A549 (cell line): ENCODE results near the gene CDC42BPG. TPM values are rescaled to one million over a fixed set of nuclear protein-coding genes. Genes with fewer than 3 reads are reported as not detected.

ENCODE experiments used
- ATAC-seq, 2 experiments: fragments of 200-7000 bp in 1 of 2; fragments of >200 bp in 1 of 2; cut with Nextera tagmentation in 1 of 2; cut with Tn5 transposase in 1 of 2; 3 replicates each; pipeline versions ENCODE4 v1.8.0 to v1.9.1; 2018 to 2020; ENCODE audit warnings: mild to moderate bottlenecking in 1 of 2, moderate library complexity in 1 of 2
- CTCF ChIA-PET: fragments of 300-600 bp; sonication (Branson Sonifier 250); formaldehyde crosslinking; extraction: SDS; loops from one replicate; lab custom pipeline; 2021; ENCODE audit warnings: antibody characterized with exemption, inconsistent platforms; lab: Yijun Ruan, JAX
- POLR2A ChIA-PET: fragments of 350-600 bp; formaldehyde crosslinking; extraction: SDS; loops from one replicate; lab custom pipeline; 2021; ENCODE audit warnings: antibody characterized with exemption, inconsistent platforms; lab: Yijun Ruan, JAX
- DNase-seq, 2 experiments: peaks; one replicate each; pipeline versions ENCODE4 v3.0.0 to v3.0.0-alpha.2; 2011 to 2016; ENCODE audit warnings: low read depth in 1 of 2, low spot score in 1 of 2
- FAIRE-seq: peaks from 2 replicates; lab custom pipeline; 2011; peaks lifted over from hg19 to GRCh38; lab: Jason Lieb, UNC
- H3K27ac ChIP-seq, 2 experiments: fragments of >200 bp; sonication (Bioruptor Twin); formaldehyde crosslinking; 3 replicates each; pipeline ENCODE4 v1.5.1; 2016 to 2017
- H3K4me1 ChIP-seq: fragments of >200 bp; sonication (Bioruptor Twin); formaldehyde crosslinking; 3 replicates; pipeline ENCODE4 v1.6.1; 2016
- H3K4me2 ChIP-seq: fragments of >200 bp; sonication (Bioruptor Twin); formaldehyde crosslinking; 3 replicates; pipeline ENCODE4 v1.6.1; 2016
- H3K4me3 ChIP-seq: fragments of >200 bp; sonication (Bioruptor Twin); formaldehyde crosslinking; 3 replicates; pipeline ENCODE4 v1.5.1; 2016
- H3K9me3 ChIP-seq: fragments of >200 bp; sonication (Bioruptor Twin); formaldehyde crosslinking; 3 replicates; pipeline ENCODE4 v1.6.1; 2016
- BCL3 ChIP-seq: fragments of >200 bp; sonication (Bioruptor Twin); formaldehyde crosslinking; IDR thresholded peaks from 3 replicates; pipeline ENCODE4 v1.6.1; 2016
- CTCF ChIP-seq: fragments of >200 bp; sonication (Bioruptor Twin); formaldehyde crosslinking; IDR thresholded peaks from 3 replicates; pipeline ENCODE4 v1.5.1; 2016
- HOXB13 ChIP-seq: fragments of 250-450 bp; sonication (Bioruptor Pico); IDR thresholded peaks from 2 replicates; pipeline ENCODE4 v1.5.0; 2020; ENCODE audit warnings: low read depth, mild to moderate bottlenecking, moderate library complexity
- JUN ChIP-seq, 2 experiments: fragments of >200 bp; sonication (Bioruptor Twin); formaldehyde crosslinking; IDR thresholded peaks; 2 replicates in 1 of 2; 3 replicates in 1 of 2; pipeline ENCODE4 v1.6.1; 2016 to 2017
- MAX ChIP-seq: IDR thresholded peaks from 2 replicates; pipeline ENCODE4 v1.6.1; 2012
- MAZ ChIP-seq: fragments of 150-350 bp; IDR thresholded peaks from 2 replicates; pipeline ENCODE4 v1.6.1; 2014; ENCODE audit warnings: antibody characterized with exemption, low read depth, low read length, borderline replicate concordance
- NFE2L2 ChIP-seq: fragments of 150-350 bp; conservative IDR thresholded peaks from 2 replicates; pipeline ENCODE4 v1.6.1; 2014; ENCODE audit warnings: low read length
- NR3C1 ChIP-seq: fragments of >200 bp; sonication (Bioruptor Twin); formaldehyde crosslinking; IDR thresholded peaks from 3 replicates; pipeline ENCODE4 v1.6.1; 2017
- PBX3 ChIP-seq: IDR thresholded peaks from 2 replicates; pipeline ENCODE4 v1.6.1; 2012
- POLR2A ChIP-seq: IDR thresholded peaks from 2 replicates; pipeline ENCODE4 v1.6.1; 2012; ENCODE audit warnings: mild to moderate bottlenecking, low read length
- RAD21 ChIP-seq, 2 experiments: fragments of >200 bp in 1 of 2; sonication (Bioruptor Twin) in 1 of 2; formaldehyde crosslinking in 1 of 2; IDR thresholded peaks in 1 of 2; conservative IDR thresholded peaks in 1 of 2; 2 replicates in 1 of 2; 3 replicates in 1 of 2; pipeline ENCODE4 v1.6.1; 2012 to 2018; ENCODE audit warnings: inconsistent platforms in 1 of 2
- RFX5 ChIP-seq: fragments of 450-650 bp; IDR thresholded peaks from 2 replicates; pipeline ENCODE4 v1.7.1; 2014; ENCODE audit warnings: antibody characterized with exemption, mild to moderate bottlenecking, moderate library complexity
- SMC3 ChIP-seq: fragments of >200 bp; sonication (Bioruptor Twin); formaldehyde crosslinking; IDR thresholded peaks from 3 replicates; pipeline ENCODE4 v1.6.1; 2018; ENCODE audit warnings: inconsistent platforms
- USF2 ChIP-seq: fragments of 450-650 bp; IDR thresholded peaks from 2 replicates; pipeline ENCODE4 v1.6.1; 2014; ENCODE audit warnings: antibody characterized with exemption
- ZFP36 ChIP-seq: fragments of 450-650 bp; IDR thresholded peaks from 2 replicates; pipeline ENCODE4 v1.6.1; 2014; ENCODE audit warnings: borderline replicate concordance; ENCODE audit not compliant: partially characterized antibody
- WGBS: methylation state at CpG from one replicate; pipeline ENCODE4 v1.1.6; 2017; ENCODE audit errors: missing lambda C conversion rate; 5-methylcytosine and 5-hydroxymethylcytosine counted together
- polyA plus RNA-seq, 4 experiments: library from polyadenylated mRNA; depleted of rRNA in 3 of 4; stranded (reverse); fragments of >200 nt; fragmentation: RNase III in 1 of 4; extraction: RNeasy Plus Mini Kit Qiagen cat#74134 plus additional on column Dnase treatment in 1 of 4; gene quantifications; 2 replicates in 3 of 4; 3 replicates in 1 of 4; pipeline ENCODE4 v1.2.3, GENCODE V29; 2011 to 2017

CDC42BPG gene
- polyA plus RNA-seq, 2 of the 4 experiments (the other 2 are of a cell fraction): 0.35 to 1.0 TPM

GRCh38 chr11:64849598-64850356, 5.3 kb upstream of the CDC42BPG start:
- peak overlapping the region; percentile 19 to 92; a peak in 4 of 6 replicates for H3K27ac ChIP-seq
- 91% methylated on average over 15 of the region's 19 CpGs for whole genome bisulfite sequencing

GRCh38 chr11:64848826-64849597, 4.6 kb upstream of the CDC42BPG start:
- 90% methylated on average over 15 of the region's 16 CpGs for WGBS
- DNase-seq (no peak), FAIRE-seq (no peak), ATAC-seq (no peak)
- no peak overlapping the region for H3K4me3 ChIP-seq
- POLR2A ChIA-PET: interaction anchor here (1.0 to 1.7 kb wide), 5 partner anchors 29 to 148 kb away, joined by 3 to 7 read pairs (median 4); partner anchors contain the start of genes BATF2 and EHD1
- H3K4me2 ChIP-seq: 0 out of 3 replicates have a peak overlapping the region, but pooled peaks have one; percentile 4
- peaks cover 74% of the 10 kb centered on the region for H3K4me1 ChIP-seq
- no peaks in the 10 kb centered on the region for H3K9me3 ChIP-seq
- peak; percentile 24; the same call in 2 of the 3 replicates for TF ChIP-seq CTCF
- no peak for TF ChIP-seq MAZ
- TF ChIP-seq NR3C1: no peak
- peak overlapping the region; percentile 9 to 92; a peak in 5 of 6 replicates for H3K27ac ChIP-seq
- CTCF ChIA-PET: interaction anchor here (0.6 to 39.4 kb wide), 20 partner anchors 12 to 661 kb away, joined by 3 to 1607 read pairs (median 4); partner anchors contain the start of genes ARL2, BATF2, EHD1 and RASGRP2

More at GRCh38 chr11:64849598-64850356, 5.3 kb upstream of the CDC42BPG start:
- no peak for FAIRE-seq
- H3K4me1 ChIP-seq: peaks cover 80% of the 10 kb centered on the region
- no peaks in the 10 kb centered on the region for H3K9me3 ChIP-seq
- TF ChIP-seq POLR2A: no peak
- TF ChIP-seq RAD21 (conservative IDR thresholded peaks at IDR 0.05 in 1 of 2, IDR thresholded peaks at IDR 0.05 in 1 of 2): 0 out of 5 replicates have a peak, but pooled peaks of 1 of the 2 experiments have one; percentile 2
- H3K4me3 ChIP-seq: no peak overlapping the region
- no peak for ATAC-seq
- ChIA-PET CTCF (interaction anchor here (1.2 to 39.4 kb wide), 12 partner anchors 11 to 268 kb away, joined by 3 to 1607 read pairs (median 8); partner anchors contain the start of genes ARL2, BATF2, EHD1 and TM7SF2), POLR2A (interaction anchor here (0.6 to 1.6 kb wide), 3 partner anchors 28 to 44 kb away, joined by 3 to 7 read pairs (median 3); partner anchors contain the start of gene EHD1)
- no peak for DNase-seq
- no peak overlapping the region for H3K4me2 ChIP-seq

- 83% methylated on average over 6 of the region's 6 CpGs for WGBS
- FAIRE-seq (no peak), ATAC-seq (no peak), DNase-seq (no peak)
- H3K4me2 ChIP-seq: 0 out of 3 replicates have a peak overlapping the region, but pooled peaks have one; percentile 4
- no peaks in the 10 kb centered on the region for H3K9me3 ChIP-seq
- no peak for TF ChIP-seq NFE2L2
- TF ChIP-seq HOXB13 (CRISPR knock-in tag): no peak
- ChIA-PET POLR2A (interaction anchor here (0.7 to 1.7 kb wide), 7 partner anchors 29 to 159 kb away, joined by 3 to 7 read pairs (median 3); partner anchors contain the start of genes BATF2 and EHD1), CTCF (interaction anchor here (0.6 to 39.4 kb wide), 29 partner anchors 9 to 660 kb away, joined by 3 to 1607 read pairs (median 4); partner anchors contain the start of genes ARL2, BATF2, EHD1 and RASGRP2)
- H3K4me1 ChIP-seq: peaks cover 74% of the 10 kb centered on the region
- no peak overlapping the region for H3K4me3 ChIP-seq
- H3K27ac ChIP-seq: peak overlapping the region; percentile 9 to 92; a peak in 4 of 6 replicates
These were observed 3.9 kb upstream of the CDC42BPG start for GRCh38 chr11:64848214-64848825.

- Histone ChIP-seq H3K4me1 (peaks cover 74% of the 10 kb centered on the region), H3K4me2 (peak overlapping the region; percentile 11), H3K27ac (peak overlapping the region; percentile 57 to 92), H3K4me3 (no peak overlapping the region), H3K9me3 (no peaks in the 10 kb centered on the region)
- 29% methylated on average over 12 of the region's 13 CpGs for WGBS
- ATAC-seq: peak; percentile 69 to 86
- no peak for FAIRE-seq
- ChIA-PET POLR2A (interaction anchor here (0.6 to 1.7 kb wide), 4 partner anchors 33 to 160 kb away, joined by 3 to 4 read pairs (median 4); no protein-coding TSS in a partner anchor), CTCF (interaction anchor here (0.6 to 39.4 kb wide), 40 partner anchors 8 to 271 kb away, joined by 3 to 1607 read pairs (median 4); partner anchors contain the start of genes ARL2, BATF2, EHD1 and MEN1)
- DNase-seq: peak; percentile 93 to 95
- TF ChIP-seq MAZ (peak; percentile 39; the same call in 1 of the 2 replicates), BCL3 (no peak), JUN (IDR thresholded peaks at IDR 0.05) (0 out of 5 replicates have a peak, but pooled peaks of 1 of the 2 experiments have one; percentile 31), ZFP36 (peak; percentile 93), USF2 (no peak), MAX (peak; percentile 64), RFX5 (no peak), RAD21 (conservative IDR thresholded peaks at IDR 0.05 in 1 of 2, IDR thresholded peaks at IDR 0.05 in 1 of 2) (peak; percentile 99), PBX3 (no peak), SMC3 (peak; percentile 93)
These were observed 2.7 kb upstream of the CDC42BPG start for GRCh38 chr11:64846998-64847666.
